HG03432 (cell line): ENCODE results near the gene RFTN1.

Experiments used
- ATAC-seq: cut with Tn5 transposase; IDR thresholded peaks from one replicate; pipeline ENCODE4 v1.9.1; 2021; ENCODE audit warnings: mild to moderate bottlenecking, moderate library complexity; ENCODE audit not compliant: unreplicated experiment

Gene RFTN1

GRCh38 chr3:16488637-16489036 lies 24.9 kb downstream of the RFTN1 start:
- ATAC-seq: no peak

GRCh38 chr3:16487511-16488175 lies 25.9 kb downstream of the RFTN1 start:
- ATAC-seq: no peak

- no peak for ATAC-seq
Measured at GRCh38 chr3:16486951-16487480, 26.5 kb downstream of the RFTN1 start.

GRCh38 chr3:16486201-16486600 lies 27.3 kb downstream of the RFTN1 start:
- no peak for ATAC-seq

- no peak for ATAC-seq
Measured at GRCh38 chr3:16485395-16485992, 28.0 kb downstream of the RFTN1 start.

GRCh38 chr3:16484984-16485383 lies 28.5 kb downstream of the RFTN1 start:
- ATAC-seq: no peak

- ATAC-seq: no peak
Measured at GRCh38 chr3:16484216-16484615, 29.3 kb downstream of the RFTN1 start.

GRCh38 chr3:16482770-16483531 lies 30.5 kb downstream of the RFTN1 start:
- peak; percentile 78 for ATAC-seq

GRCh38 chr3:16482194-16482769 lies 31.2 kb downstream of the RFTN1 start:
- peak; percentile 28 for ATAC-seq

- ATAC-seq: no peak
Measured at GRCh38 chr3:16481546-16481897, 32.0 kb downstream of the RFTN1 start.

GRCh38 chr3:16480861-16481545 lies 32.5 kb downstream of the RFTN1 start:
- ATAC-seq: peak; percentile 44

GRCh38 chr3:16478516-16478915 lies 35.0 kb downstream of the RFTN1 start:
- ATAC-seq: no peak

- ATAC-seq: no peak
Measured at GRCh38 chr3:16477521-16477920, 36.0 kb downstream of the RFTN1 start.

GRCh38 chr3:16477056-16477455 lies 36.4 kb downstream of the RFTN1 start:
- ATAC-seq: peak; percentile 14

- ATAC-seq: peak; percentile 70
Measured at GRCh38 chr3:16476636-16477035, 36.9 kb downstream of the RFTN1 start.

GRCh38 chr3:16475766-16476165 lies 37.7 kb downstream of the RFTN1 start:
- no peak for ATAC-seq

- ATAC-seq: no peak
Measured at GRCh38 chr3:16474920-16475319, 38.6 kb downstream of the RFTN1 start.

GRCh38 chr3:16474216-16474615 lies 39.3 kb downstream of the RFTN1 start:
- no peak for ATAC-seq

GRCh38 chr3:16472593-16472992 lies 40.9 kb downstream of the RFTN1 start:
- ATAC-seq: no peak

- no peak for ATAC-seq
Measured at GRCh38 chr3:16471897-16472296, 41.6 kb downstream of the RFTN1 start.

GRCh38 chr3:16470590-16470989 lies 42.9 kb downstream of the RFTN1 start:
- ATAC-seq: no peak
